ENCODE data around the gene XRCC4.
"Not testable (repeated sequence)": the region's sequence is repeated elsewhere in the genome, so short reads cannot be mapped to it uniquely, and the experiment has no call there.

XRCC4 gene

DNA sequence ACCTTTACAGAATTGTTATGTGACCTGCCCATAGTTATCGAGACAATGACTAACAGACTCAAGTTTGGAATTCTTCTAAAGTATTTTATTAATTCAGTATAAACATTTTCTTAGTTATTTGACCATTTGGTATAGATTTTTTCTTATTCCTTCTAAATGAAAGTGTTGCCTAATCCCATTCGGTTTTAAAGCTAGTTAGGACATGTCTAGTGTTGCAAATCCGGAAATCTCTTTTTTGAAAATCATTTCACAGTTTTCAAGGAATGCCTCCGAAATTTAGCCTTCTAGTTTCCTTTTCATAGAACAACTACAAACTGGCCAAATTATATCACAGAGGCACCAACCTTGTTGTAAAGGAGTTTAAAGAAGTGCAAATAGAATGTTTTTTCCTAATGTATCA, 171.8 kb downstream of the XRCC4 start:
- H3K4me1 ChIP-seq (ENCODE audit: insufficient read depth, poor library complexity, severe bottlenecking): peaks cover 14% of the 10 kb centered on the region

GRCh38 chr5:83251849-83252248, 174.5 kb downstream of the XRCC4 start:
- TF ChIP-seq CTCF (IDR thresholded peaks at IDR 0.05; ENCODE audit: poor library complexity, severe bottlenecking): no peak
- no peak overlapping the region for H3K4me3 ChIP-seq (ENCODE audit: severe bottlenecking)
- H3K27ac ChIP-seq (ENCODE audit: poor library complexity, severe bottlenecking): no peak overlapping the region
- no peak for ATAC-seq (ENCODE audit: low read depth)
- no peaks in the 10 kb centered on the region for H3K27me3 ChIP-seq (ENCODE audit: insufficient read depth, poor library complexity, severe bottlenecking)
- H3K9me3 ChIP-seq (ENCODE audit: severe bottlenecking): no peaks in the 10 kb centered on the region
- no peak for DNase-seq (ENCODE audit: low spot score)
- no peaks in the 10 kb centered on the region for H3K36me3 ChIP-seq (ENCODE audit: low read depth)
- peaks cover 33% of the 10 kb centered on the region for H3K4me1 ChIP-seq (ENCODE audit: insufficient read depth, poor library complexity, severe bottlenecking)

More for the DNA sequence above, 171.8 kb downstream of the XRCC4 start:
- ATAC-seq (ENCODE audit: low read depth) (peak; percentile 58), DNase-seq (ENCODE audit: low spot score) (no peak)
- H3K4me3 ChIP-seq (ENCODE audit: severe bottlenecking): no peak overlapping the region
- H3K27ac ChIP-seq (ENCODE audit: poor library complexity, severe bottlenecking): peak overlapping the region; percentile 57
- H3K27me3 ChIP-seq (ENCODE audit: insufficient read depth, poor library complexity, severe bottlenecking): no peaks in the 10 kb centered on the region
- no peaks in the 10 kb centered on the region for H3K36me3 ChIP-seq (ENCODE audit: low read depth)
- H3K9me3 ChIP-seq (ENCODE audit: severe bottlenecking): no peaks in the 10 kb centered on the region
- TF ChIP-seq CTCF (IDR thresholded peaks at IDR 0.05; ENCODE audit: poor library complexity, severe bottlenecking): no peak

DNA sequence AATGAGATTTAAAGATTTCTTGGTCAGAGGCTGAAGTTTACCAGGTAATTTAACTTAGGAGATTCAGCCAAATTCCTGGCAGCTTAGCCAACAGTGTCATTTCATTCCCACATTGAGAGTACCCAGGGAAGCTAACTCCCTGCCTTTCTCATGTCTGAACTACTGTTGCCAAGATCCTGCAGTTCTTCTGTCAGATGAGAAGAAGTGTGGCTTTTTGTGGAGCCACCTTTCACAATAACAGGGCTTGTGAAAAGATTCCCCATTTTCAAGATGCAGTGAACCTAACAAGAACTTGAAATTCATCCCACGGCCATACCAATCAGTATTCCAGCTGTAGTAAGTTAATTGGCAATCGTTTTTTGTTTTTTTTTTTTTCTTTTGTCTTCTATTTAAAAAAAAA, 176.4 kb downstream of the XRCC4 start:
- no peaks in the 10 kb centered on the region for H3K9me3 ChIP-seq (ENCODE audit: severe bottlenecking)
- peaks cover 30% of the 10 kb centered on the region for H3K4me1 ChIP-seq (ENCODE audit: insufficient read depth, poor library complexity, severe bottlenecking)
- no peak overlapping the region for H3K27ac ChIP-seq (ENCODE audit: poor library complexity, severe bottlenecking)
- no peaks in the 10 kb centered on the region for H3K27me3 ChIP-seq (ENCODE audit: insufficient read depth, poor library complexity, severe bottlenecking)
- no peak for TF ChIP-seq CTCF (IDR thresholded peaks at IDR 0.05; ENCODE audit: poor library complexity, severe bottlenecking)
- H3K36me3 ChIP-seq (ENCODE audit: low read depth): no peaks in the 10 kb centered on the region
- no peak overlapping the region for H3K4me3 ChIP-seq (ENCODE audit: severe bottlenecking)
- DNase-seq (ENCODE audit: low spot score) (no peak), ATAC-seq (ENCODE audit: low read depth) (no peak)

- Histone ChIP-seq H3K4me1 (ENCODE audit: insufficient read depth, poor library complexity, severe bottlenecking) (peaks cover 20% of the 10 kb centered on the region), H3K9me3 (ENCODE audit: severe bottlenecking) (no peaks in the 10 kb centered on the region), H3K27ac (ENCODE audit: poor library complexity, severe bottlenecking) (peak overlapping the region; percentile 51), H3K4me3 (ENCODE audit: severe bottlenecking) (no peak overlapping the region), H3K27me3 (ENCODE audit: insufficient read depth, poor library complexity, severe bottlenecking) (no peaks in the 10 kb centered on the region), H3K36me3 (ENCODE audit: low read depth) (no peaks in the 10 kb centered on the region)
- DNase-seq (ENCODE audit: low spot score) (no peak), ATAC-seq (ENCODE audit: low read depth) (peak; percentile 46; the same call in 1 of the 3 replicates)
- no peak for TF ChIP-seq CTCF (IDR thresholded peaks at IDR 0.05; ENCODE audit: poor library complexity, severe bottlenecking)
These were observed 177.9 kb downstream of the XRCC4 start for GRCh38 chr5:83255268-83255667.

GRCh38 chr5:83256091-83256780, 178.9 kb downstream of the XRCC4 start:
- H3K27ac ChIP-seq (ENCODE audit: poor library complexity, severe bottlenecking): peak overlapping the region; percentile 51
- DNase-seq (ENCODE audit: low spot score): no peak
- no peak for TF ChIP-seq CTCF (IDR thresholded peaks at IDR 0.05; ENCODE audit: poor library complexity, severe bottlenecking)
- no peaks in the 10 kb centered on the region for H3K27me3 ChIP-seq (ENCODE audit: insufficient read depth, poor library complexity, severe bottlenecking)
- H3K4me3 ChIP-seq (ENCODE audit: severe bottlenecking): no peak overlapping the region
- ATAC-seq (ENCODE audit: low read depth): peak; percentile 88
- no peaks in the 10 kb centered on the region for H3K36me3 ChIP-seq (ENCODE audit: low read depth)
- H3K9me3 ChIP-seq (ENCODE audit: severe bottlenecking): no peaks in the 10 kb centered on the region
- H3K4me1 ChIP-seq (ENCODE audit: insufficient read depth, poor library complexity, severe bottlenecking): peaks cover 20% of the 10 kb centered on the region

- H3K4me1 ChIP-seq (ENCODE audit: insufficient read depth, poor library complexity, severe bottlenecking): peaks cover 20% of the 10 kb centered on the region
- H3K27me3 ChIP-seq (ENCODE audit: insufficient read depth, poor library complexity, severe bottlenecking); ATAC-seq (ENCODE audit: low read depth); H3K27ac ChIP-seq (ENCODE audit: poor library complexity, severe bottlenecking); H3K4me3 ChIP-seq (ENCODE audit: severe bottlenecking); H3K9me3 ChIP-seq (ENCODE audit: severe bottlenecking); DNase-seq (ENCODE audit: low spot score); H3K36me3 ChIP-seq (ENCODE audit: low read depth): not testable (repeated sequence)
These were observed 180.3 kb downstream of the XRCC4 start for GRCh38 chr5:83257684-83258083.
